Neutrophil (primary cell): ENCODE results near the gene ACSF3.
"Not testable (repeated sequence)": the region's sequence is repeated elsewhere in the genome, so short reads cannot be mapped to it uniquely, and the experiment has no call there.

ENCODE experiments used
- H3K27ac ChIP-seq: fragments of 200-600 bp; sonication (generic); 2 replicates; pipeline ENCODE4 v1.5.1; 2016; ENCODE audit warnings: mild to moderate bottlenecking, moderate library complexity
- H3K27me3 ChIP-seq: fragments of 200-600 bp; sonication (generic); 2 replicates; pipeline ENCODE4 v1.6.0; 2016; ENCODE audit warnings: mild to moderate bottlenecking
- H3K36me3 ChIP-seq: fragments of 200-600 bp; sonication (generic); 2 replicates; pipeline ENCODE4 v1.5.1; 2017
- H3K4me1 ChIP-seq, 2 experiments: fragments of 200-600 bp in 1 of 2; sonication (generic) in 1 of 2; 1 replicate in 1 of 2; 2 replicates in 1 of 2; pipeline versions ENCODE4 v1.5.1 to v1.6.1; 2013 to 2016; ENCODE audit warnings: low read depth in 1 of 2, low read length in 1 of 2, mild to moderate bottlenecking in 1 of 2, moderate library complexity in 1 of 2; ENCODE audit not compliant: control insufficient read depth in 1 of 2, insufficient read depth in 1 of 2
- H3K4me3 ChIP-seq, 2 experiments: fragments of 200-600 bp in 1 of 2; sonication (generic) in 1 of 2; 1 replicate in 1 of 2; 2 replicates in 1 of 2; pipeline ENCODE4 v1.5.1; 2013 to 2016; ENCODE audit warnings: low read depth in 1 of 2, low read length in 1 of 2, mild to moderate bottlenecking in 1 of 2, moderate library complexity in 1 of 2
- H3K9me3 ChIP-seq: fragments of 200-600 bp; sonication (generic); 2 replicates; pipeline ENCODE4 v1.5.1; 2016
- TF ChIP-seq, protein P1 (sequence below): fragments of 200-600 bp; sonication (generic); IDR thresholded peaks from 2 replicates; pipeline ENCODE4 v1.5.1; 2016; ENCODE audit warnings: antibody characterized with exemption

Gene ACSF3

DNA sequence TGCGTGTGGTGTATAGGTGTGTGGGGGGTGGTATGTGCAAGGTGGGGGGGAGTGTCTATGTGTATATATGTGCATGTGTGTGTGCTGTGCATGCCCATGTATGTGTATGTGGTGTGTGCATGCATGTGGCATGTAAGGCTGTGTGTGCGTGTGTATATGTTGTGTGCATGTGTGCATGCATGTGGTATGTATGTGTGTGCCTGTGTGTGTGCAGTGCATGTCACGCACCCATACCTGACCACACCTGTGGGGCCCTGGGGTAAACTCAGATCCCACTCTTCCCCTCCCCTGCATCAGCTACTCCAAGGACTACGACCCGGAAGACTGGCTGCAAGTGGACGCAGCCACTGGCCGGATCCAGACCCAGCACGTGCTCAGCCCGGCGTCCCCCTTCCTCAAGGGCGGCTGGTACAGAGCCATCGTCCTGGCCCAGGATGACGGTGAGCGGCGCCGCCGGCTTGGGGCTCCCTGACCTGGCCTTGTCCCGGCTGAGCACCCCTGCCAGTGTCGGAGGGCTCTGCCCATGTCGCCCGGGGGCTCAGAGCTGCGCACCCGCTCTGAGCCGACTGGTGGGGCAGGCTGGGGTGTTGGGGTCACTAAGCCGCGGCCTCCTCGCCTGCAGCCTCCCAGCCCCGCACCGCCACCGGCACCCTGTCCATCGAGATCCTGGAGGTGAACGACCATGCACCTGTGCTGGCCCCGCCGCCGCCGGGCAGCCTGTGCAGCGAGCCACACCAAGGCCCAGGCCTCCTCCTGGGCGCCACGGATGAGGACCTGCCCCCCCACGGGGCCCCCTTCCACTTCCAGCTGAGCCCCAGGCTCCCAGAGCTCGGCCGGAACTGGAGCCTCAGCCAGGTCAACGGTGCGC is 97.6 kb downstream of the ACSF3 start:
- peaks cover 3 to 7% of the 10 kb centered on the region in 2 experiments for H3K4me1 ChIP-seq
- TF ChIP-seq, protein P1, sequence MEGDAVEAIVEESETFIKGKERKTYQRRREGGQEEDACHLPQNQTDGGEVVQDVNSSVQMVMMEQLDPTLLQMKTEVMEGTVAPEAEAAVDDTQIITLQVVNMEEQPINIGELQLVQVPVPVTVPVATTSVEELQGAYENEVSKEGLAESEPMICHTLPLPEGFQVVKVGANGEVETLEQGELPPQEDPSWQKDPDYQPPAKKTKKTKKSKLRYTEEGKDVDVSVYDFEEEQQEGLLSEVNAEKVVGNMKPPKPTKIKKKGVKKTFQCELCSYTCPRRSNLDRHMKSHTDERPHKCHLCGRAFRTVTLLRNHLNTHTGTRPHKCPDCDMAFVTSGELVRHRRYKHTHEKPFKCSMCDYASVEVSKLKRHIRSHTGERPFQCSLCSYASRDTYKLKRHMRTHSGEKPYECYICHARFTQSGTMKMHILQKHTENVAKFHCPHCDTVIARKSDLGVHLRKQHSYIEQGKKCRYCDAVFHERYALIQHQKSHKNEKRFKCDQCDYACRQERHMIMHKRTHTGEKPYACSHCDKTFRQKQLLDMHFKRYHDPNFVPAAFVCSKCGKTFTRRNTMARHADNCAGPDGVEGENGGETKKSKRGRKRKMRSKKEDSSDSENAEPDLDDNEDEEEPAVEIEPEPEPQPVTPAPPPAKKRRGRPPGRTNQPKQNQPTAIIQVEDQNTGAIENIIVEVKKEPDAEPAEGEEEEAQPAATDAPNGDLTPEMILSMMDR, result no peak

DNA sequence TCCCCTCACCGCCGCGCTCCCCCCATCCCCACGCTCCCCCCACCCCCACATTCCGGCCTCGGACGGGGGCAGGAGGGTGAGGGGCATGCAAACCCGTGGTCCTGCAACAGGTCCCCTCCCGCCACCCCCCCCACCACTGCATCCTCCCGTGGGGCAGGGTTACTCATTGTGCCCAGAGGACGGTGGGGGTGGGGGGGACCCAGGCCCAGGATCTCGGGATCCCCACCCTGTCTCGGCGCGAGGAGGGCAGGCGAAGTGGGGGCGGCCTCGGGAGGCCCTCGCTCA is 98.2 kb downstream of the ACSF3 start:
- H3K36me3 ChIP-seq, result no peaks in the 10 kb centered on the region
- peak overlapping the region; percentile 8 for H3K27ac ChIP-seq
- H3K4me3 ChIP-seq, result peak overlapping the region in 1 of 2 experiments; percentile 17
- TF ChIP-seq, protein P1, result no peak
- peaks cover 60% of the 10 kb centered on the region for H3K27me3 ChIP-seq
- peaks cover 3 to 7% of the 10 kb centered on the region in 2 experiments for H3K4me1 ChIP-seq
- no peaks in the 10 kb centered on the region for H3K9me3 ChIP-seq

More for the DNA sequence above, 97.6 kb downstream of the ACSF3 start:
- no peaks in the 10 kb centered on the region for H3K36me3 ChIP-seq
- no peaks in the 10 kb centered on the region for H3K9me3 ChIP-seq
- peaks cover 60% of the 10 kb centered on the region for H3K27me3 ChIP-seq
- no peak overlapping the region for H3K4me3 ChIP-seq
- no peak overlapping the region for H3K27ac ChIP-seq

DNA sequence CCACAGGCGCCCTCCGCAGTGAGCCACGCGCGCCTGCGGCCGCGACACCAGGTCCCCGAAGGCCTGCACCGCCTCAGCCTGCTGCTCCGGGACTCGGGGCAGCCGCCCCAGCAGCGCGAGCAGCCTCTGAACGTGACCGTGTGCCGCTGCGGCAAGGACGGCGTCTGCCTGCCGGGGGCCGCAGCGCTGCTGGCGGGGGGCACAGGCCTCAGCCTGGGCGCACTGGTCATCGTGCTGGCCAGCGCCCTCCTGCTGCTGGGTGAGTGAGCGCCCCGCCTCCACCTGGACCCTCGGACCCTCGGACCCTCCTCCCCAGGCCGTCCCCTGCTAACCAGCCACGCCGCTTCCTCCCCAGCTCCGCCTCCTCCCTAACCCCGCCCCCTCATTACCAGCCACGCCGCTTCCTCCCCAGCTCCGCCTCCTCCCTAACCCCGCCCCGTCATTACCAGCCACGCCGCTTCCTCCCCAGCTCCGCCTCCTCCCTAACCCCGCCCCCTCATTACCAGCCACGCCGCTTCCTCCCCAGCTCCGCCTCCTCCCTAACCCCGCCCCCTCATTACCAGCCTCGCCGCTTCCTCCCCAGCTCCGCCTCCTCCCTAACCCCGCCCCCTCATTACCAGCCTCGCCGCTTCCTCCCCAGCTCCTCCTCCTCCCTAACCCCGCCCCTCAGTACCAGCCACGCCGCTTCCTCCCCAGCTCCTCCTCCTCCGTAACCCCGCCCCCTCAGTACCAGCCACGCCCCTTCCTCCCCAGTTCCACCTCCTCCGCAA is 98.7 kb downstream of the ACSF3 start:
- Histone ChIP-seq H3K27ac (peak overlapping the region; percentile 8), H3K4me3 (peak overlapping the region in 1 of 2 experiments; percentile 17)
- H3K9me3 ChIP-seq, result not testable (repeated sequence)

DNA sequence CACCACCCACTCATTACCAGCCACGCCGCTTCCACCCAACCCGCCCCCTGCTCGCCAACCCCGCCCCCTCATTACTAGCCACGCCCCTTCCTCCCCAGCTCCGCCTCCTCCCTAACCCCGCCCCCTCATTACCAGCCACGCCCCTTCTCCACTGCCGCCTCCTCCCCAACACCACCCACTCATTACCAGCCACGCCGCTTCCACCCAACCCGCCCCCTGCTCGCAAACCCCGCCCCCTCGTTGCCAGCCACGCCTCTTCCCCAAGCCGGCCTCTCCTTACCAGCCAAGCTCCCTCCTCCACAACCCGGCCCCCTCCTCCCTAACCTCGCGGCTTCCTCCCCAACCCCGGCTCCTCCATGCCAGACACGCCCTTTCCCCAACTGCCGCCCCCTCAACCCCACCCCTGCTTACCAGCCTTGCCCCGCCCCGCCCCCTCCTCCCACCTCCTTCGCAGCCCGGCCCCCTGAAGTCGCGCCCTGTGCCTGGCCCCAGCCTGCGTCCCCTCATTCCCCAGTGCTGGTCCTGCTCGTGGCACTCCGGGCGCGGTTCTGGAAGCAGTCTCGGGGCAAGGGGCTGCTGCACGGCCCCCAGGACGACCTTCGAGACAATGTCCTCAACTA is 99.4 kb downstream of the ACSF3 start:
- TF ChIP-seq, protein P1, result no peak
- H3K4me1 ChIP-seq, result peaks cover 3 to 7% of the 10 kb centered on the region in 2 experiments
- no peak overlapping the region for H3K27ac ChIP-seq
- H3K27me3 ChIP-seq, result peaks cover 60% of the 10 kb centered on the region
- H3K4me3 ChIP-seq, result no peak overlapping the region
- H3K36me3 ChIP-seq, result no peaks in the 10 kb centered on the region
- no peaks in the 10 kb centered on the region for H3K9me3 ChIP-seq

More for the DNA sequence above, 98.7 kb downstream of the ACSF3 start:
- not testable (repeated sequence) for H3K36me3 ChIP-seq, H3K4me1 ChIP-seq
- H3K27me3 ChIP-seq, result peaks cover 60% of the 10 kb centered on the region

DNA sequence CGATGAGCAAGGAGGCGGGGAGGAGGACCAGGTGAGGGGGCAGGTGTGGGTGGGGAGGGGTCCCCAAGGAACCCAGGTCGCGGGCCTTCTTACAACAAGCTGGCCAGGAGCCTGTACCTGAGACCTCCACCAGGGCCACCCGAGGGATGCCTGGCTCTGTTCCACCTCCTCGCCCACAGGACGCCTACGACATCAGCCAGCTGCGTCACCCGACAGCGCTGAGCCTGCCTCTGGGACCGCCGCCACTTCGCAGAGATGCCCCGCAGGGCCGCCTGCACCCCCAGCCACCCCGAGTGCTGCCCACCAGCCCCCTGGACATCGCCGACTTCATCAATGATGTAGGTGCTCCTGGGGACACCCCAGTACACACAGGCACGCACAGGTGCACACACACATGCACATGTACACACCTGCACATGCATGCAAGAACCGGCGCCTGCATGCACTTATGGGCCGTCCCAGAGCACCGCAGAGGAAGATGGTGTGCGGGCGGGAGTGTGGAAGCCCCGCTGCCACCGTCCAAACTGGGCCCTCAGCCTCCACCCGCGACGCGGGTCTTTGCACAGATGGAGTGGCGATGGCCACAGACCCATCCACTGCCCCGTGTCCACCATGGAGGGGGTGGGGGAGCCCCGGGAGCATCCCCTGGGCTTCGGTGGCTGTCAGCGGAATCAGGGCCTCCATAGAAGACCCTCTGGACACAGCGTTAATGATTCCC is 100.1 kb downstream of the ACSF3 start:
- no peaks in the 10 kb centered on the region for H3K9me3 ChIP-seq
- TF ChIP-seq, protein P1, result no peak
- H3K36me3 ChIP-seq, result no peaks in the 10 kb centered on the region
- H3K4me3 ChIP-seq, result no peak overlapping the region
- no peak overlapping the region for H3K27ac ChIP-seq
- H3K27me3 ChIP-seq, result peaks cover 66% of the 10 kb centered on the region
- H3K4me1 ChIP-seq, result peaks cover 3 to 7% of the 10 kb centered on the region in 2 experiments
